OCI-LY3 (cell line): ENCODE results near the gene HBD.

Source experiments
- H2AFZ ChIP-seq: fragments of 200-600, 300-600 bp; shearing (Covaris generic); 2 replicates; pipeline ENCODE4 v1.6.0; 2014; ENCODE audit warnings: antibody characterized with exemption, low read depth, low read length
- H3K27ac ChIP-seq: fragments of 200-600, 300-600 bp; sonication (generic); 2 replicates; pipeline ENCODE4 v1.5.1; 2014; ENCODE audit warnings: mild to moderate bottlenecking, low read length, moderate library complexity, mixed read lengths
- H3K27me3 ChIP-seq: fragments of 200-600, 300-600 bp; sonication (generic); 2 replicates; pipeline ENCODE4 v1.6.1; 2014; ENCODE audit warnings: low read depth, low read length, mixed read lengths
- H3K36me3 ChIP-seq: fragments of 200-600, 300-600 bp; sonication (generic); replicated peaks from 2 replicates; pipeline ENCODE3; 2014; ENCODE audit warnings: low read depth, low read length, mixed read lengths
- H3K4me1 ChIP-seq: fragments of 300-600, 200-600 bp; sonication (generic); 2 replicates; pipeline ENCODE4 v1.6.1; 2014; ENCODE audit warnings: low read length, mixed read lengths
- H3K4me2 ChIP-seq: fragments of 200-600, 300-600 bp; sonication (generic); 2 replicates; pipeline ENCODE4 v1.6.1; 2014; ENCODE audit warnings: low read length, mixed read lengths
- H3K4me3 ChIP-seq: fragments of 300-600, 200-600 bp; sonication (generic); 2 replicates; pipeline ENCODE4 v1.5.1; 2014; ENCODE audit warnings: antibody characterized with exemption, mild to moderate bottlenecking, low read length, moderate library complexity
- H3K79me2 ChIP-seq: fragments of 300-600, 200-600 bp; shearing (Covaris generic); 2 replicates; pipeline ENCODE4 v1.6.1; 2014; ENCODE audit warnings: mild to moderate bottlenecking, low read length, mixed read lengths
- H3K9ac ChIP-seq: fragments of 300-600, 200-600 bp; shearing (Covaris generic); 2 replicates; pipeline ENCODE4 v1.6.0; 2014; ENCODE audit warnings: mild to moderate bottlenecking, low read length, moderate library complexity
- H3K9me3 ChIP-seq: fragments of 200-600, 300-600 bp; shearing (Covaris generic); 2 replicates; pipeline ENCODE4 v1.6.1; 2014; ENCODE audit warnings: low read length, mixed read lengths; ENCODE audit not compliant: insufficient read depth
- H4K20me1 ChIP-seq: fragments of 200-600, 300-600 bp; sonication (generic); 2 replicates; pipeline ENCODE4 v1.6.1; 2016; ENCODE audit warnings: low read length, mixed read lengths; ENCODE audit not compliant: insufficient read depth
- CTCF ChIP-seq: fragments of 200-600, 300-600 bp; sonication (generic); IDR thresholded peaks from 2 replicates; pipeline ENCODE4 v1.5.1; 2014; ENCODE audit warnings: antibody characterized with exemption, low read length, low read depth
- EZH2phosphoT487 ChIP-seq: fragments of 200-600 bp; shearing (Covaris generic); IDR thresholded peaks from 2 replicates; pipeline ENCODE4 v1.6.1; 2018; ENCODE audit warnings: antibody characterized with exemption, mixed run types, low read depth

HBD gene

GRCh38 chr11:5197536-5197935 lies 36.7 kb downstream of the HBD start:
- Histone ChIP-seq H3K9me3 (no peaks in the 10 kb centered on the region), H3K9ac (no peak overlapping the region), H4K20me1 (no peaks in the 10 kb centered on the region), H2AFZ (no peak overlapping the region), H3K4me3 (no peak overlapping the region), H3K27me3 (0 out of 2 replicates have a peak, but pooled peaks cover 9% of the 10 kb centered on the region), H3K36me3 (no peaks in the 10 kb centered on the region), H3K4me1 (no peaks in the 10 kb centered on the region), H3K27ac (no peak overlapping the region), H3K4me2 (no peak overlapping the region), H3K79me2 (no peaks in the 10 kb centered on the region)
- TF ChIP-seq EZH2phosphoT487 (no peak), CTCF (no peak)

GRCh38 chr11:5196731-5197130 lies 37.6 kb downstream of the HBD start:
- Histone ChIP-seq H3K9ac (no peak overlapping the region), H4K20me1 (no peaks in the 10 kb centered on the region), H3K36me3 (no peaks in the 10 kb centered on the region), H3K9me3 (no peaks in the 10 kb centered on the region), H2AFZ (no peak overlapping the region), H3K79me2 (no peaks in the 10 kb centered on the region), H3K4me3 (no peak overlapping the region), H3K27ac (no peak overlapping the region), H3K4me1 (no peaks in the 10 kb centered on the region), H3K4me2 (no peak overlapping the region), H3K27me3 (0 out of 2 replicates have a peak, but pooled peaks cover 8% of the 10 kb centered on the region)
- TF ChIP-seq CTCF = no peak
- no peak for TF ChIP-seq EZH2phosphoT487

GRCh38 chr11:5196067-5196466 lies 38.2 kb downstream of the HBD start:
- H3K4me3 ChIP-seq = no peak overlapping the region
- no peak overlapping the region for H3K4me2 ChIP-seq
- no peaks in the 10 kb centered on the region for H4K20me1 ChIP-seq
- 0 out of 2 replicates have a peak, but pooled peaks cover 2% of the 10 kb centered on the region for H3K27me3 ChIP-seq
- no peak overlapping the region for H2AFZ ChIP-seq
- TF ChIP-seq CTCF = no peak
- no peak for TF ChIP-seq EZH2phosphoT487
- H3K79me2 ChIP-seq = no peaks in the 10 kb centered on the region
- no peak overlapping the region for H3K27ac ChIP-seq
- H3K9ac ChIP-seq = no peak overlapping the region
- H3K9me3 ChIP-seq = no peaks in the 10 kb centered on the region
- no peaks in the 10 kb centered on the region for H3K4me1 ChIP-seq
- H3K36me3 ChIP-seq = no peaks in the 10 kb centered on the region

- no peak overlapping the region for H3K4me3 ChIP-seq
- H4K20me1 ChIP-seq = no peaks in the 10 kb centered on the region
- no peaks in the 10 kb centered on the region for H3K4me1 ChIP-seq
- no peak overlapping the region for H3K27ac ChIP-seq
- H2AFZ ChIP-seq = no peak overlapping the region
- no peaks in the 10 kb centered on the region for H3K27me3 ChIP-seq
- H3K79me2 ChIP-seq = no peaks in the 10 kb centered on the region
- TF ChIP-seq CTCF = no peak
- TF ChIP-seq EZH2phosphoT487 = no peak
- H3K9ac ChIP-seq = no peak overlapping the region
- no peaks in the 10 kb centered on the region for H3K9me3 ChIP-seq
- no peaks in the 10 kb centered on the region for H3K36me3 ChIP-seq
- H3K4me2 ChIP-seq = no peak overlapping the region
Observed at GRCh38 chr11:5192738-5193137, 41.5 kb downstream of the HBD start.
